ENCODE data around the gene ARHGDIA. TPM values are rescaled to one million over a fixed set of nuclear protein-coding genes. Genes with fewer than 3 reads are reported as not detected.

Gene ARHGDIA
- total RNA-seq, 2 donors from 2014 or later: 384 to 814 TPM

GRCh38 chr17:81866440-81867169 lies 4.5 kb downstream of the ARHGDIA start:
- H3K9me3 Mint-ChIP-seq: no peaks in the 10 kb centered on the region
- no peak for ATAC-seq (replicated peaks)
- peaks cover 12% of the 10 kb centered on the region for H3K4me1 Mint-ChIP-seq
- H3K36me3 Mint-ChIP-seq (ENCODE audit: low read depth): peaks cover 92% of the 10 kb centered on the region
- H3K4me3 Mint-ChIP-seq: peak overlapping the region; percentile 89
- H3K27ac Mint-ChIP-seq: peak overlapping the region; percentile 73
- H3K27me3 Mint-ChIP-seq: no peaks in the 10 kb centered on the region

DNA sequence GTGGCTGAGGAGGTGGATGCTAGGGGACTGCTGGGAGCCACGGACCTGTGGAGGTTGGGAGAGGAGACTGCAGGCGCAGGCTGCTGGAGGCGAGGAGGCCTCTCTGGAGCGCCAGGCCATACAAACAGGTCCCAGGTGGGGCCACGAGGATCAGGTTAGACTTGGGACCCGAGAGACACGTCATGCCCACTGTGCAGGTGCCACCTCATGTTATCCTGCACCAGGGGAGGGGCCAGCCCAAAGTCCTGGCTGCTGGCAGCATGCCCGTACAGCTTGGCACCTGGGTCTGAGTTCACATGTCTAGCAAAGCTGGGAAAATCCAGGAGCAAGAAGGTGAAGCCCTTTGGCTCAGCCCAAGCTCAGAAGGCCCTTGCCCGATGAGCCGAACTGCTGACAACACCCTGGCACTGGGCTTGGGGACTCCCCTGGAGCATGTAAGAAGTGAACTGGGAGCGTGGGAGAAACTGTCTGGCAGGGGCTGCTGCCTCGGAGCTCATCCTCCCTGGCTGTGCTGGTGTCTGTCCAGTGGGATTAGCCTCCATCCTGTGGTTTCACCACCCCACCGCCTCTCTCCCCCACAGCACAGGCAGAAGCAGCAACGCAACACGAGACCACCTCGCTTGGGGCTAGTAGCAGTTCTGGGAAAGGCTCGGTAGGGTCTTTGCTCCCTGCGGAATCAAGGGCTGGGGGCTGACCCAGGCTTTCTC lies 5.3 kb downstream of the ARHGDIA start:
- Mint-ChIP-seq H3K27me3 (no peaks in the 10 kb centered on the region), H3K9me3 (no peaks in the 10 kb centered on the region), H3K4me3 (no peak overlapping the region), H3K4me1 (peaks cover 12% of the 10 kb centered on the region), H3K27ac (peak overlapping the region; percentile 73), H3K36me3 (ENCODE audit: low read depth) (peaks cover 92% of the 10 kb centered on the region)
- no peak for ATAC-seq (replicated peaks)

DNA sequence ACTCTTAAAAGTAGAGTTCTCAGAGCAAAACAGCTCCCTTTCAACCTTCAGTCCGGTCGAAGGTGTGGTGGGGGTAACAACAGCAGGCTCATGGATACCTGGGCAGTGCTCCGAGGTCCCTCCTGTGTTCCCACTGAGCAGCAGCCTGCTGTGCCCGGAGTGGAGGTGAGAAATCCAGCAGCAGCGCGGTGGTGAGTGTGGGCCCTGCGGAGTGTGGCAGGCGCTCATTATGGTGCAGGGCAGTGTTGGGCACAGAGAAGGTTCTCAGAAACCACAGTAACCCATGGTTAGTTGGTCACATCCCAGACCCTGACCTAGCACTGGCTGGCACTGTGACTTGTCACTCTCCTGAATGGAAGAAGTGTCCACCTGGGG lies 5.8 kb downstream of the ARHGDIA start:
- ATAC-seq (replicated peaks): no peak
- Mint-ChIP-seq H3K4me3 (no peak overlapping the region), H3K27ac (peak overlapping the region; percentile 56), H3K27me3 (no peaks in the 10 kb centered on the region), H3K36me3 (ENCODE audit: low read depth) (peaks cover 95% of the 10 kb centered on the region), H3K9me3 (no peaks in the 10 kb centered on the region), H3K4me1 (peaks cover 12% of the 10 kb centered on the region)

GRCh38 chr17:81863833-81864768 lies 7.0 kb downstream of the ARHGDIA start:
- Mint-ChIP-seq H3K9me3 (no peaks in the 10 kb centered on the region), H3K4me1 (peaks cover 18% of the 10 kb centered on the region), H3K4me3 (peak overlapping the region; percentile 92), H3K27ac (peak overlapping the region; percentile 87), H3K36me3 (ENCODE audit: low read depth) (peaks cover 92% of the 10 kb centered on the region), H3K27me3 (no peaks in the 10 kb centered on the region)
- ATAC-seq (replicated peaks): no peak

DNA sequence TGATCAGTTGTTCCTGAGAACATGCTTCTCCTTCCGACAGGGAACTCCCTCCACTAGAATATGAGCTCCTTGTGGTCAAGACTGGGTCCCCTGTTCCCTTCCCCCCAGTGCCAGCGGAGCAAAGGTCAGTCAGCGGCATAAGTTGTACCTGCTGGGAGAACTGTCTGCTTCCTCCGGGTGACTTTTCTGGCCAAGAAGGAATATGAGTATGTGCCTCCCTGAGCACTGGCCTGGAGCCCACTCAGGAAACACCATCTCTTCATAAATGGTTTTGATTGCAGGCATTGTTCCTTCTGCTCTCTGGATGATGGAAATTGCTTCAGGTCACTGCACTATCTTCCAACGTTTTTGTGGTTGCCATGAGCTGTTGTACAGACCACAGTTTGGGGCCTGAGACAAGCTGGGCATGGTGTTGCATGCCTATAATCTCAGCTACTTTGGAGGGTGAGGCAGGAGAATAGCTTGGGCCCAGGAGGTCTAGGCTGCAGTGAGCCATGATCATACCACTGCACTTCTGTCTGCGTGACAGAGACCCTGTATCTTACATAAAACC lies 7.9 kb downstream of the ARHGDIA start:
- Mint-ChIP-seq H3K27me3 (no peaks in the 10 kb centered on the region), H3K4me1 (peaks cover 18% of the 10 kb centered on the region), H3K4me3 (peak overlapping the region; percentile 92), H3K36me3 (ENCODE audit: low read depth) (peaks cover 92% of the 10 kb centered on the region), H3K9me3 (no peaks in the 10 kb centered on the region), H3K27ac (peak overlapping the region; percentile 87)
- no peak for ATAC-seq (replicated peaks)

GRCh38 chr17:81860756-81861568 lies 10.2 kb downstream of the ARHGDIA start:
- Mint-ChIP-seq H3K9me3 (no peaks in the 10 kb centered on the region), H3K27me3 (no peaks in the 10 kb centered on the region), H3K36me3 (ENCODE audit: low read depth) (peaks cover 95% of the 10 kb centered on the region), H3K4me3 (peak overlapping the region; percentile 92), H3K4me1 (peaks cover 18% of the 10 kb centered on the region), H3K27ac (peak overlapping the region; percentile 99)
- ATAC-seq (replicated peaks): peak; percentile 87

DNA sequence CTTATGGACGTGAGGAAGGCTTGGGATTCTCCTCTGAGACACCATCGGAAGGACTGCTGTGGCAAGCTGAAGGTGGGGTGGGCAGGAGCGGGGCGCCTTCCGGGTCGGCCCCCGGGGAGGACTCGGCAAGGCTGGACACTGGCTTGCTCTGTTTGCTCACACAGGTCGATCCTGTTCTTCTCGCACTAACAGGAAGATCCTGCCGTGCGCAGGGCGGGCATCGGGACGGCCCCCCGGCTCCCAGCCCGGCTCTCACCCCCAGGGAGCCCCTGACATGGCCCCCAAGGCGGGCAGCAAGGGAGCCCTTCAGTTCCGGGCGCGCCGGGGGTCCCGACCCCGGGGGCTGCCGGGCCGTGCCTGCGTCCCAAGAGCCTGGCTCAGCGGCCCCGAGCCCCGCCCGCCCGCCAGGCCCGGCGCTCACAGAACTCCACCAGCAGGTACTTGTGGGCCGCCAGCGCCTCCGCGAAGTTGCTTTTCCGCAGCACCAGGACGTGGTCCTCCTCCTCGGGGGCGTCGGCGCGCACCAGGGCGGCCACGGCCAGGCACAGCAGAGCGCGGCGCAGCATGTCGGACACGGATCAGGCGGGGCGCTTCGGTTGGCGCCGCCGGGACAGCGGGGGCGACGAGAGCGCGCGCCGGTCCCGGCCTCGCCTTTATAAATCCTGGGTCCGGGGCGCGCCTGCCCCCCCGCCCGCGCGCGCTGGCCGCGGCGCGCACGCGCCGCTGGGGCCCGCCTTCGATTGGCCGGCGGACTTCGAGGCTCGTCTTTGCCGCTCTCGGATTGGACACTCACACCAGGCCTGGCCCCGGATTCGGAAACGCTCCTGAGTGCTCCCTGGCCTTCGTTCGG lies 11.0 kb downstream of the ARHGDIA start, which contains the start of gene P4HB:
P4HB (minus strand) TSS at position 630 of the 850 bp plus-strand sequence; CDS start at position 566, 64 bp downstream.
- Mint-ChIP-seq H3K36me3 (ENCODE audit: low read depth) (peaks cover 95% of the 10 kb centered on the region), H3K9me3 (no peaks in the 10 kb centered on the region), H3K27ac (peak within 1 kb of the TSS; percentile 99), H3K27me3 (no peaks in the 10 kb centered on the region), H3K4me3 (peak within 1 kb of the TSS; percentile 92), H3K4me1 (peaks cover 18% of the 10 kb centered on the region)
- no peak for ATAC-seq (replicated peaks)

GRCh38 chr17:81858967-81859905 lies 11.9 kb downstream of the ARHGDIA start:
- Mint-ChIP-seq H3K27me3 (no peaks in the 10 kb centered on the region), H3K9me3 (no peaks in the 10 kb centered on the region), H3K4me1 (peaks cover 18% of the 10 kb centered on the region), H3K36me3 (ENCODE audit: low read depth) (peaks cover 95% of the 10 kb centered on the region), H3K27ac (peak overlapping the region; percentile 86), H3K4me3 (peak overlapping the region; percentile 92)
- ATAC-seq (replicated peaks): no peak

DNA sequence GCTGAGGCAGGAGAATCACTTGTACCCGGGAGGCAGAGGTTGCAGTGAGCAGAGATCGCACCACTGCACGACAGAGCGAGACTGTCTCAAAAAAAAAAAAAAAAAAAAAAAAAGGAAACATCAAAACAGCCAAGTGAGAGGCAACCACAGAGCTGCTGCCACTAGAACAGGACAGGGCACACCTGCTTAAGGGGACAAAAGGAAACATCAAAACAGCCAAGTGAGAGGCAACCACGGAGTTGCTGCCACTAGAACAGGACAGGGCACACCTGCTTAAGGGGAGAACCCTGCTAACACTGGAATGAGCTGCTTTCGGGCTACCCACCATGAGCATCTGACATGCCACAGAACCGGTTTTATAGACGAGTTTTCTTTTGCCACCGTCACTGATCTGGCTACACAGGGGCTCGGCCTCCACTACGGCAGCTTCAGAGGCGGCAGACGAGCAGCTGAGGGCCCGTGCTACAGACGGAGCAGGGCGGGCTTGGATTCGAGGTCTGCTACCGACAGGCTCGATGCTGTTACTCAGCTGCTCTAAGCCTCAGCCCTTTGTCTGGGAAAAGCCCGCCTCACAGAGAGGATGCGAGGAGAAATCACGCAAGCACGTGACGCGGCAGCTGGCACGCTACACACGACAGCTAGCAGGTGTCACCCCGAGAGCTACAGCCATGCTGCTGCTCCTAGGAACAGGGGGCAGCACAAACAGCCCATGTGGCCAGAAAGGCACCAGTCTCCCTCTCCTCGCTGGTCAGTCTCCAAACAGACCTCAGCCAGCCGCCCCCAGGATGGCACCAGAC lies 12.8 kb downstream of the ARHGDIA start:
- Mint-ChIP-seq H3K27me3 (no peaks in the 10 kb centered on the region), H3K36me3 (ENCODE audit: low read depth) (peaks cover 95% of the 10 kb centered on the region), H3K27ac (peak overlapping the region; percentile 20), H3K4me1 (peaks cover 13% of the 10 kb centered on the region), H3K4me3 (peak overlapping the region; percentile 92), H3K9me3 (no peaks in the 10 kb centered on the region)
- ATAC-seq (replicated peaks): no peak

DNA sequence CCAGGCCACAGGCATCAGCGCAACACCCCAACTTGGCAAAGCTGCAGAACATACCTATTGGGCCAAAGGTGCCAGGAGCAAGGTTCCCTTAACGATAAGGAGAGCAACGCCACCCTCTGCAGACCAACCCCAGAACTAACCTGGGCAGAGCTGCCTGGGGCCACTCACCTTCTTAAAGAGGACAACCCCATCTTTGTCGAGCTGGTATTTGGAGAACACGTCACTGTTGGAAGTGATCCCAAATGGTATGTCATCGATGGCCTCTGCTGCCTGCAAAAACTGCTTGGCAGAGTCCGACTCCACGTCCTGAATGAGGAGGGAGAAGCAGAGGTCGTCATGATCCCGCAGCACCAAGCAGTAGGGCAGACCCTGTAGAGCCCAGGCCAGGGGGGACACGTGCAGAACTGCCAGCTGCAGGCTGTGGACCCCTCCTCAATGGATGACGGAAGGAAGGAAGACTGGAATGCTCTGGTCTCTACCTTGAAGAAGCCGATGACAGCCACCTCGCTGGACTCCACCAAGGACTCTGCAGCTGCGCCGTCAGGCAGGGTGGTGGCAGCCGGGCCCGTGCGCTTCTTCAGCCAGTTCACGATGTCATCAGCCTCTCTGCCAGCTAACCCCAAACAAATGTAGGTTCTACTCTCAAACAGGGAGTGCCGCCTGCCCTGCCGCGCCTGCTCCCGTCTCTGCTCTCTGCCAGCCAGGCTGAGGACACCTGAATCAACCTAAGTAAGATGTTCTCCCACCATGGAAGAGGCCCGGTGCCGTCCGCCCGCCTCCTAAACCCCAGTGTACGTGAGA lies 16.0 kb downstream of the ARHGDIA start:
- ATAC-seq (replicated peaks): no peak
- no peak overlapping the region for H3K4me3 Mint-ChIP-seq
- no peak overlapping the region for H3K27ac Mint-ChIP-seq

DNA sequence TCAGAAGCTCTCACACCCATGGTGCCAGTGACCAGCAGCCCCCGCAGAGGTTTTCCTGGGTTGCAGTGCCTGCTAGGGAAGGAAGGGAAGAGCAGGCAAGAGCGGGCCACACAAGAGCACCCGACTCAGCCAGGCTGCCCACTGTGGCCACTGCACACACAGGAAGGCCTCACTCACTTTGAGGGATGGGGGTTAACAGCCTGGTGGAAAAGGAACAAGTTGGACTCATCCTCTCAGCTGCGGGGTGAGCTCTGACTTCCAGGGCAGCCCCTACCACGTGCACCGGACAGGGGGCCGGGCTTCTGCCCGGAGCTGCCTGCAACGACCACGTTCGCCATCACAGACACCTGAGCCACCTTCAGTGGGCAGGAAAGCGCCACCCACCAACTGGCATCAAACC lies 18.9 kb downstream of the ARHGDIA start:
- no peaks in the 10 kb centered on the region for H3K27me3 Mint-ChIP-seq
- no peaks in the 10 kb centered on the region for H3K4me1 Mint-ChIP-seq
- peaks cover 97% of the 10 kb centered on the region for H3K36me3 Mint-ChIP-seq (ENCODE audit: low read depth)

More for the DNA sequence above, 16.0 kb downstream of the ARHGDIA start:
- H3K27me3 Mint-ChIP-seq: no peaks in the 10 kb centered on the region
- no peaks in the 10 kb centered on the region for H3K9me3 Mint-ChIP-seq
- peaks cover 6% of the 10 kb centered on the region for H3K4me1 Mint-ChIP-seq
- H3K36me3 Mint-ChIP-seq (ENCODE audit: low read depth): peaks cover 98% of the 10 kb centered on the region

More for the DNA sequence above, 18.9 kb downstream of the ARHGDIA start:
- Mint-ChIP-seq H3K27ac (no peak overlapping the region), H3K9me3 (no peaks in the 10 kb centered on the region), H3K4me3 (no peak overlapping the region)
- no peak for ATAC-seq (replicated peaks)

Data from activated T-helper 17 cell treated with anti-CD3 and anti-CD28 coated beads, Interleukin-2, amount 50 U/mL, for 72 hours (primary cell).